ENCODE measurements around the gene MX1. TPM values are rescaled to one million over a fixed set of nuclear protein-coding genes. Genes with fewer than 3 reads are reported as not detected.

MX1 gene
- total RNA-seq, 1 experiment from 2014 or later: 2.0 TPM

DNA sequence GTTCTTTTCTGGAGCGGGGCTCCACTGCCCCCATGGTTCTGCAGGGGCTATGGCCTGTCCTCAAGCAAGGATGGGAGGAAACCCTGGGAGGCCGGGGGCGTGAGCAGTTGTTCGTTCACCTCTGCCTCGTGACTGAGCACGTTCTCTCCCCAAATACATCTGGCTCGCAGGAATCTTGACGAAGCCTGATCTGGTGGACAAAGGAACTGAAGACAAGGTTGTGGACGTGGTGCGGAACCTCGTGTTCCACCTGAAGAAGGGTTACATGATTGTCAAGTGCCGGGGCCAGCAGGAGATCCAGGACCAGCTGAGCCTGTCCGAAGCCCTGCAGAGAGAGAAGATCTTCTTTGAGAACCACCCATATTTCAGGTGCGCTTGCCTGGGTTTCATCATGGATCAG is 15.5 kb downstream of the MX1 start:
- RAD21 ChIA-PET (ENCODE audit: low non-redundant PET in 1 of 2, low total read pairs in 2 of 2, uncharacterized antibody in 2 of 2, unreplicated experiment in 2 of 2): no interaction called here

More for the DNA sequence above, 15.5 kb downstream of the MX1 start:
- DNase-seq (ENCODE audit: low read depth, low spot score): no peak
- ChIA-PET CTCF (no interaction called here), POLR2A (no interaction called here)
- no peaks in the 10 kb centered on the region for H3K27me3 ChIP-seq (ENCODE audit: insufficient read depth, low read length)
- intact Hi-C loops (cut with micrococcal nuclease): no loop called here
- no peak overlapping the region for H3K27ac ChIP-seq (ENCODE audit: low read depth, low read length)
- no peak overlapping the region for H3K4me2 ChIP-seq (ENCODE audit: low read length)
- H2AFZ ChIP-seq (ENCODE audit: low read depth, low read length, poor library complexity, severe bottlenecking): no peak overlapping the region
- BruUV-seq (replicated peaks): no TSS peak
- no peaks in the 10 kb centered on the region for H3K79me2 ChIP-seq (ENCODE audit: insufficient read depth, low read length)
- no peaks in the 10 kb centered on the region for H3K36me3 ChIP-seq (ENCODE audit: control insufficient read depth in 1 of 2, insufficient read depth in 2 of 2, low read length in 2 of 2)
- no peak for ATAC-seq
- no peaks in the 10 kb centered on the region for H4K20me1 ChIP-seq (ENCODE audit: insufficient read depth)
- H3K4me1 ChIP-seq (ENCODE audit: control insufficient read depth in 1 of 2, insufficient read depth in 2 of 2, low read length in 2 of 2): no peaks in the 10 kb centered on the region
- no peak overlapping the region for H3K4me3 ChIP-seq (replicated peaks in 1 of 2; ENCODE audit: low read depth in 1 of 2, low read length in 2 of 2)
- no peak overlapping the region for H3K9ac ChIP-seq (ENCODE audit: low read length)
- no peaks in the 10 kb centered on the region for H3K9me3 ChIP-seq (ENCODE audit: control insufficient read depth in 1 of 2, insufficient read depth in 1 of 2, low read depth in 1 of 2, low read length in 2 of 2)
- TF ChIP-seq ZNF274 (IDR thresholded peaks at IDR 0.05; ENCODE audit: low read depth, low read length) (no peak), ZFX (IDR thresholded peaks at IDR 0.05) (no peak), ELF1 (IDR thresholded peaks at IDR 0.05; ENCODE audit: borderline replicate concordance, low read depth) (no peak), SIN3A (IDR thresholded peaks at IDR 0.05; ENCODE audit: low read depth) (no peak), TCF7L2 (IDR thresholded peaks at IDR 0.05; ENCODE audit: borderline replicate concordance, extremely low read depth, insufficient read depth, insufficient read length) (no peak), CBX3 (IDR thresholded peaks at IDR 0.05; ENCODE audit: low read depth) (no peak), EZH2phosphoT487 (IDR thresholded peaks at IDR 0.05; ENCODE audit: borderline replicate concordance) (no peak), POLR2A (IDR thresholded peaks at IDR 0.05; ENCODE audit: borderline replicate concordance, extremely low read depth, insufficient read depth, insufficient read length) (no peak), RAD21 (IDR thresholded peaks at IDR 0.05; ENCODE audit: low read depth) (no peak), POLR2AphosphoS5 (IDR thresholded peaks at IDR 0.05; ENCODE audit: low read depth, low read length) (no peak), EGR1 (IDR thresholded peaks at IDR 0.05; ENCODE audit: low read depth) (no peak), YY1 (IDR thresholded peaks at IDR 0.05; ENCODE audit: extremely low read depth, insufficient replicate concordance, low read depth, low read length) (no peak), SRF (IDR thresholded peaks at IDR 0.05; ENCODE audit: low read depth) (no peak), SP1 (IDR thresholded peaks at IDR 0.05; ENCODE audit: low read depth) (no peak), FOSL1 (IDR thresholded peaks at IDR 0.05; ENCODE audit: low read depth) (no peak)
- TF ChIP-seq, protein P1, sequence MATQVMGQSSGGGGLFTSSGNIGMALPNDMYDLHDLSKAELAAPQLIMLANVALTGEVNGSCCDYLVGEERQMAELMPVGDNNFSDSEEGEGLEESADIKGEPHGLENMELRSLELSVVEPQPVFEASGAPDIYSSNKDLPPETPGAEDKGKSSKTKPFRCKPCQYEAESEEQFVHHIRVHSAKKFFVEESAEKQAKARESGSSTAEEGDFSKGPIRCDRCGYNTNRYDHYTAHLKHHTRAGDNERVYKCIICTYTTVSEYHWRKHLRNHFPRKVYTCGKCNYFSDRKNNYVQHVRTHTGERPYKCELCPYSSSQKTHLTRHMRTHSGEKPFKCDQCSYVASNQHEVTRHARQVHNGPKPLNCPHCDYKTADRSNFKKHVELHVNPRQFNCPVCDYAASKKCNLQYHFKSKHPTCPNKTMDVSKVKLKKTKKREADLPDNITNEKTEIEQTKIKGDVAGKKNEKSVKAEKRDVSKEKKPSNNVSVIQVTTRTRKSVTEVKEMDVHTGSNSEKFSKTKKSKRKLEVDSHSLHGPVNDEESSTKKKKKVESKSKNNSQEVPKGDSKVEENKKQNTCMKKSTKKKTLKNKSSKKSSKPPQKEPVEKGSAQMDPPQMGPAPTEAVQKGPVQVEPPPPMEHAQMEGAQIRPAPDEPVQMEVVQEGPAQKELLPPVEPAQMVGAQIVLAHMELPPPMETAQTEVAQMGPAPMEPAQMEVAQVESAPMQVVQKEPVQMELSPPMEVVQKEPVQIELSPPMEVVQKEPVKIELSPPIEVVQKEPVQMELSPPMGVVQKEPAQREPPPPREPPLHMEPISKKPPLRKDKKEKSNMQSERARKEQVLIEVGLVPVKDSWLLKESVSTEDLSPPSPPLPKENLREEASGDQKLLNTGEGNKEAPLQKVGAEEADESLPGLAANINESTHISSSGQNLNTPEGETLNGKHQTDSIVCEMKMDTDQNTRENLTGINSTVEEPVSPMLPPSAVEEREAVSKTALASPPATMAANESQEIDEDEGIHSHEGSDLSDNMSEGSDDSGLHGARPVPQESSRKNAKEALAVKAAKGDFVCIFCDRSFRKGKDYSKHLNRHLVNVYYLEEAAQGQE (IDR thresholded peaks at IDR 0.05; ENCODE audit: low read depth): no peak
- TF ChIP-seq, protein P2, sequence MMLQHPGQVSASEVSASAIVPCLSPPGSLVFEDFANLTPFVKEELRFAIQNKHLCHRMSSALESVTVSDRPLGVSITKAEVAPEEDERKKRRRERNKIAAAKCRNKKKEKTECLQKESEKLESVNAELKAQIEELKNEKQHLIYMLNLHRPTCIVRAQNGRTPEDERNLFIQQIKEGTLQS (IDR thresholded peaks at IDR 0.05): no peak
- TF ChIP-seq, protein P3, sequence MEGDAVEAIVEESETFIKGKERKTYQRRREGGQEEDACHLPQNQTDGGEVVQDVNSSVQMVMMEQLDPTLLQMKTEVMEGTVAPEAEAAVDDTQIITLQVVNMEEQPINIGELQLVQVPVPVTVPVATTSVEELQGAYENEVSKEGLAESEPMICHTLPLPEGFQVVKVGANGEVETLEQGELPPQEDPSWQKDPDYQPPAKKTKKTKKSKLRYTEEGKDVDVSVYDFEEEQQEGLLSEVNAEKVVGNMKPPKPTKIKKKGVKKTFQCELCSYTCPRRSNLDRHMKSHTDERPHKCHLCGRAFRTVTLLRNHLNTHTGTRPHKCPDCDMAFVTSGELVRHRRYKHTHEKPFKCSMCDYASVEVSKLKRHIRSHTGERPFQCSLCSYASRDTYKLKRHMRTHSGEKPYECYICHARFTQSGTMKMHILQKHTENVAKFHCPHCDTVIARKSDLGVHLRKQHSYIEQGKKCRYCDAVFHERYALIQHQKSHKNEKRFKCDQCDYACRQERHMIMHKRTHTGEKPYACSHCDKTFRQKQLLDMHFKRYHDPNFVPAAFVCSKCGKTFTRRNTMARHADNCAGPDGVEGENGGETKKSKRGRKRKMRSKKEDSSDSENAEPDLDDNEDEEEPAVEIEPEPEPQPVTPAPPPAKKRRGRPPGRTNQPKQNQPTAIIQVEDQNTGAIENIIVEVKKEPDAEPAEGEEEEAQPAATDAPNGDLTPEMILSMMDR (IDR thresholded peaks at IDR 0.05 in 2 of 3, conservative IDR thresholded peaks at IDR 0.05 in 1 of 3; ENCODE audit: borderline replicate concordance in 1 of 3, insufficient read depth in 1 of 3, low read depth in 2 of 3, low read length in 2 of 3): no peak
- TF ChIP-seq, protein P4, sequence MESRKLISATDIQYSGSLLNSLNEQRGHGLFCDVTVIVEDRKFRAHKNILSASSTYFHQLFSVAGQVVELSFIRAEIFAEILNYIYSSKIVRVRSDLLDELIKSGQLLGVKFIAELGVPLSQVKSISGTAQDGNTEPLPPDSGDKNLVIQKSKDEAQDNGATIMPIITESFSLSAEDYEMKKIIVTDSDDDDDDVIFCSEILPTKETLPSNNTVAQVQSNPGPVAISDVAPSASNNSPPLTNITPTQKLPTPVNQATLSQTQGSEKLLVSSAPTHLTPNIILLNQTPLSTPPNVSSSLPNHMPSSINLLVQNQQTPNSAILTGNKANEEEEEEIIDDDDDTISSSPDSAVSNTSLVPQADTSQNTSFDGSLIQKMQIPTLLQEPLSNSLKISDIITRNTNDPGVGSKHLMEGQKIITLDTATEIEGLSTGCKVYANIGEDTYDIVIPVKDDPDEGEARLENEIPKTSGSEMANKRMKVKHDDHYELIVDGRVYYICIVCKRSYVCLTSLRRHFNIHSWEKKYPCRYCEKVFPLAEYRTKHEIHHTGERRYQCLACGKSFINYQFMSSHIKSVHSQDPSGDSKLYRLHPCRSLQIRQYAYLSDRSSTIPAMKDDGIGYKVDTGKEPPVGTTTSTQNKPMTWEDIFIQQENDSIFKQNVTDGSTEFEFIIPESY (IDR thresholded peaks at IDR 0.05; ENCODE audit: extremely low read depth, insufficient replicate concordance, low read length): no peak
- TF ChIP-seq, protein P5, sequence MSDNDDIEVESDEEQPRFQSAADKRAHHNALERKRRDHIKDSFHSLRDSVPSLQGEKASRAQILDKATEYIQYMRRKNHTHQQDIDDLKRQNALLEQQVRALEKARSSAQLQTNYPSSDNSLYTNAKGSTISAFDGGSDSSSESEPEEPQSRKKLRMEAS (IDR thresholded peaks at IDR 0.05): no peak
- no peaks in the 10 kb centered on the region for H3K9me2 ChIP-seq (ENCODE audit: insufficient read depth)
